Activated CD8-positive, alpha-beta T cell treated with anti-CD3 and anti-CD28 coated beads, Interleukin-2, amount 10 ng/mL, durations not matched to agents 7 days and 5 days (primary cell): Measurements from ENCODE around the gene MECP2. TPM values are rescaled to one million over a fixed set of nuclear protein-coding genes. Genes with fewer than 3 reads are reported as not detected.
"Not testable (repeated sequence)": the region's sequence is repeated elsewhere in the genome, so short reads cannot be mapped to it uniquely, and the experiment has no call there.

Source experiments
- ATAC-seq: fragments of 150-1000 bp; cut with Tn5 transposase; one replicate; pipeline ENCODE4 v1.10.0; 2021; ENCODE audit warnings: moderate library complexity
- CTCF ChIA-PET: fragments of 350-600 bp; sonication (Branson Sonifier 250); formaldehyde crosslinking; loops from one replicate; lab custom pipeline; 2021; ENCODE audit warnings: antibody characterized with exemption; lab: Charles Lee
- POLR2A ChIA-PET: fragments of 350-600 bp; sonication (Branson Sonifier 250); formaldehyde crosslinking; loops from one replicate; lab custom pipeline; 2021; ENCODE audit warnings: antibody characterized with exemption; lab: Charles Lee
- DNase-seq: peaks from one replicate; pipeline ENCODE4 v3.0.0-alpha.2; 2020
- H3K27ac Mint-ChIP-seq: one replicate; pipeline ENCODE4 v1.8.0; 2021; ENCODE audit warnings: mild to moderate bottlenecking, mixed read lengths
- H3K27me3 Mint-ChIP-seq: one replicate; pipeline ENCODE4 v1.8.0; 2021; ENCODE audit warnings: low read depth, mixed read lengths
- H3K36me3 Mint-ChIP-seq: one replicate; pipeline ENCODE4 v1.8.0; 2021; ENCODE audit warnings: low read depth, mixed read lengths
- H3K4me1 Mint-ChIP-seq: one replicate; pipeline ENCODE4 v1.8.0; 2021; ENCODE audit warnings: low read depth, mixed read lengths
- H3K4me3 Mint-ChIP-seq: one replicate; pipeline ENCODE4 v1.8.0; 2021; ENCODE audit warnings: mild to moderate bottlenecking, mixed read lengths
- H3K9me3 Mint-ChIP-seq: one replicate; pipeline ENCODE4 v1.8.0; 2022; ENCODE audit warnings: mixed read lengths; ENCODE audit not compliant: insufficient read depth
- microRNA-seq: library from miRNA; unstranded; fragments of <30 nt; microRNA quantifications from one replicate; pipeline ENCODE4 v1.2.0, GENCODE V29; 2022
- total RNA-seq, 2 experiments: library from RNA; stranded (reverse); gene quantifications; one replicate each; pipeline ENCODE4 v1.2.3, GENCODE V29; 2021

Gene MECP2
- total RNA-seq, 2 experiments from 2014 or later: 65.4 to 65.5 TPM

DNA sequence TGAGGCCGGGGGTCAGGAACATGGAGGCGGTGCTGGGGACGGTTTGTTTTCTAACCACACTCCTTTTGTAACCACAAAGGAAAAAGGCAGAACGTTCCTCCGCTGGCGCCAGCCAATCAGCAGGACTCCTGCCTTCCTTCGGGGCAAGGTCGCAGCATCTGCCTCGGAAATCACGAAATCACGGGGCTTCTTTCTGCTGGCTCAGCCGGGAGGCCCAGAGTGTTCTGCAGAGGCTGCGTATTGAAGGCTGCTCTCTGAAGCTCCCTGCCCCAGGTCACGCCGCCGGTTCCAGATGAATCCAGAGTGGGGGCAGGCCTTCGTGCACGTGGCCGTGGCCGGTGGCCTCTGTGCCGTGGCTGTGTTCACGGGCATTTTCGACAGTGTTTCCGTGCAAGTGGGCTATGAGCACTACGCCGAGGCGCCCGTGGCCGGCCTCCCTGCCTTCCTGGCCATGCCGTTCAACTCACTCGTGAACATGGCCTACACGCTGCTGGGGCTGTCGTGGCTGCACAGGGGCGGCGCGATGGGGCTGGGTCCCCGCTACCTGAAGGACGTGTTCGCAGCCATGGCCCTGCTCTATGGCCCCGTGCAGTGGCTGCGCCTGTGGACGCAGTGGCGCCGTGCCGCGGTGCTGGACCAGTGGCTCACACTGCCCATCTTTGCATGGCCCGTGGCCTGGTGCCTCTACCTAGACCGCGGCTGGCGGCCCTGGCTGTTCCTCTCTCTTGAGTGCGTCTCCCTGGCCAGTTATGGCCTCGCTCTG, 115.6 kb downstream of the MECP2 start:
- Mint-ChIP-seq H3K4me3 (peak overlapping the region; percentile 52), H3K9me3 (no peaks in the 10 kb centered on the region), H3K27ac (peak overlapping the region; percentile 92), H3K36me3 (peaks cover 6% of the 10 kb centered on the region), H3K4me1 (peaks cover 57% of the 10 kb centered on the region), H3K27me3 (no peaks in the 10 kb centered on the region)
- ChIA-PET POLR2A (interaction anchor here (0.8 to 7.6 kb wide), 2 partner anchors 12 to 26 kb away, joined by 3 to 117 read pairs; partner anchors contain the start of genes HCFC1 and TMEM187), CTCF (interaction anchor here (1.1 to 2.0 kb wide), 4 partner anchors 8 to 20 kb away, joined by 4 to 5 read pairs (median 5); partner anchors contain the start of gene HCFC1)
- ATAC-seq: peak; percentile 48
- peak; percentile 77 for DNase-seq

DNA sequence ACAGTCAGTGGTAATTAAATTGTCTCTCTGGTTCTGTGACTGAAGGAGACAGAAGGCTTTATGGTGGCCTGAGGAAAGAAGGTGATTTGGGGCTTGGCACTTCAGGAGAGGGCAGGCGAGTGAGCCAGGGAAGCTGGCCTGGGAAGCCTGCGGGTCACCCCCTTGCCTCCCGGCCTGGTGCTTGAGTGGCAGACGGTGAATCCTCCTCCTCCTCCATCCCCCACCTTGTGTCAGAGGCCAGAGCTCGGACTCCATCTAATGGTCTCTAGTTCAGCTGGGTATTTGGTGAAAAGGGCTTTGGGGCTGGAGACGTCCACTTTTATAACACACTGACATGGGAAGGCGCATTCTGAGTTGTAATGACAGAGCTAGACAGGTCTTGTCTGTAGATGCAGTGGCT, 116.3 kb downstream of the MECP2 start:
- DNase-seq (peak; percentile 20), ATAC-seq (no peak)
- Mint-ChIP-seq H3K36me3 (peaks cover 6% of the 10 kb centered on the region), H3K27me3 (no peaks in the 10 kb centered on the region), H3K27ac (peak overlapping the region; percentile 92), H3K9me3 (no peaks in the 10 kb centered on the region), H3K4me3 (peak overlapping the region; percentile 52), H3K4me1 (peaks cover 54% of the 10 kb centered on the region)
- ChIA-PET POLR2A (interaction anchor here (0.8 to 7.6 kb wide), 2 partner anchors 11 to 27 kb away, joined by 3 to 117 read pairs; partner anchors contain the start of genes HCFC1 and TMEM187), CTCF (interaction anchor here (1.1 to 2.0 kb wide), 4 partner anchors 9 to 21 kb away, joined by 4 to 5 read pairs (median 5); partner anchors contain the start of gene HCFC1)

DNA sequence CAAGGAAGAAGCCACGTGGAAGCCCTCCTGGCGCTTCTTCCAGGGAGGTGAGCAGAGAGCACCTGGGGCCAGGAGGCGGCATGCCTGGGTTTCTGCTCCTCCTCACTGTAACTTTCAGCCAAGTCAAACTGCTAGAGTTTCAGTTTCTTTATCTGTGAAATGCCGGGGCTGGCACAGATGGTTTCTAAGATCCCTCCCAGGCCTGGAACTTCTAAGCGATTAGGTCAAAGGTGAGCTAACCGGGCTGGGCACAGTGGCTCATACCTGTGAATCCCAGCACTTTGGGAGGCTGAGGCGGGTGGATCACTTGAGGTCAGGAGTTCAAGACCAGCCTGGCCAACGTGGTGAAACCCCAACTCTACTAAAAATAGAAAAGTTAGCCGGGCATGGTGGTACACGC, 117.1 kb downstream of the MECP2 start:
- Mint-ChIP-seq H3K4me3 (peak overlapping the region; percentile 66), H3K27ac (peak overlapping the region; percentile 92), H3K4me1 (peaks cover 57% of the 10 kb centered on the region)
- POLR2A ChIA-PET: interaction anchor here (7.6 kb wide), 1 partner anchor 10 kb away, joined by 117 read pairs; the partner anchor contains the start of genes HCFC1 and TMEM187
- ATAC-seq (peak; percentile 57), DNase-seq (peak; percentile 38)
- not testable (repeated sequence) for H3K36me3 Mint-ChIP-seq, H3K9me3 Mint-ChIP-seq, H3K27me3 Mint-ChIP-seq
- CTCF ChIA-PET: interaction anchor here (1.3 to 2.0 kb wide), 3 partner anchors 9 to 13 kb away, joined by 5 read pairs; partner anchors contain the start of gene HCFC1

DNA sequence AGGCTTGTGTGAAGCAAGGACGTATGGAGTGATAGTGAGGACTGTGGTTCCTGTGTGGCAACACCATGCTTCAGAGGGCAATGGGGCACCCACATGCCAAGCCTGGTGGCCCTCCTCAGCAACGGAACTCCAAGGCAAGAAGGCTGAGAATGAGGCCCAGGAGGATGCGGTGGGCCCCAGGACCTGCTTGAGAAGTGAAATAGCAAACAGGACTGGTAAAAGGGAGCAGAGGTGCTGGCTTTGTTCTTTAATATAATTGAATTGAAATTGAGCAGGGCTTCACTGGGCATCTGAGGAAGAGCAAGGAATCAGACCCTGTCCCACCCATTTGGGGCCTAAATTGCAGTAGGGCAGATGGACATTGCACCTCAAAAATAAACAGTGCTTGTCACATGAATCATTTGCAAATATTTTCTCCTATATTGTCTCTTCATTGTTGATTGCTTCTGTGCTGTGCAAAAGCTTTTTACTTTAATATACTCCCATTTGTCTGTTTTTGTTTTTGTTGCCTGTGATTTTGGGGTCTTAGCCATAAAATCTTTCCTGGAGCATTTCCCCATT, 122.7 kb downstream of the MECP2 start:
- no peak for ATAC-seq
- Mint-ChIP-seq H3K36me3 (peaks cover 18% of the 10 kb centered on the region), H3K27me3 (no peaks in the 10 kb centered on the region), H3K4me1 (peaks cover 21% of the 10 kb centered on the region), H3K4me3 (peak overlapping the region; percentile 12), H3K27ac (peak overlapping the region; percentile 96), H3K9me3 (no peaks in the 10 kb centered on the region)
- ChIA-PET CTCF (no interaction called here), POLR2A (interaction anchor here (9.0 kb wide), 1 partner anchor 8 kb away, joined by 117 read pairs; no protein-coding TSS in a partner anchor)
- DNase-seq: no peak

DNA sequence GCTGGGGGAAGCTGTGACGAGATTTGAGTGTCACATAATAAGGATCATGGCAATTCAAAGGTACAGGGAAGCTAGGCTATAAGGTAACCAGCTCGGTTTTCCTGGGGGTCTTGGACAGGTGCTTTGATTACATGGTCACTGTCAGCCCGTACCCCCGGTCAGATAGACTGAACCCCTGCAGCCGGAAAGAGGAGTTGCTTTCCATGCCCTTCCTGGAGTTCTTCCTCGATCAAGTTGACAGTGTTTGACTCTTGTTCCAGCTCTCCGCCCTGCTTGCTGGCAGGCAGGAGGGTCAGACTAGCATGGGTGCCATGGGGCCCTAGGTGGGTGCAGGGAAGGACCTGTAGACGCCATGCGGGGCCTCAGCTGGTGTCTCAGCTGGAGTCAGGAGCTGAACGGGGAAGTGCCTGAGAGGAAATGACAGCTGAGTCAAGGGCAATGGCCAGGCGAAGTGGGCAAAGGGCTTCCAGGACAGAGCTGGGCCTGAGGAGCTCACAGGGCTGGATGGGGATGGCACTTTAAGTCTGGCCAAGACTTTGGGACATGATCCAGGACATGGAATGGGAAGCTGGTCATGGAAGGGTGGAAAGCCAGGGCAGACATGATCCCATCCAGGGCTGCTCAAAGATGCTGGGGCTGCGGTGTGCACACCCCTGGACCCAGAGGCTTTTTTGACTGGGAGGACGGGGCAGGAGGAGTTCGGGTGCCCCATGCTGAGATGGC, 123.4 kb downstream of the MECP2 start:
- no peak for ATAC-seq
- POLR2A ChIA-PET: interaction anchor here (0.6 to 9.0 kb wide), 4 partner anchors 9 to 123 kb away, joined by 3 to 117 read pairs (median 46); partner anchors contain the start of genes ARHGAP4 and MECP2
- no peaks in the 10 kb centered on the region for H3K9me3 Mint-ChIP-seq
- no peaks in the 10 kb centered on the region for H3K27me3 Mint-ChIP-seq
- DNase-seq: no peak
- peak overlapping the region; percentile 96 for H3K27ac Mint-ChIP-seq
- peaks cover 25% of the 10 kb centered on the region for H3K36me3 Mint-ChIP-seq
- peaks cover 21% of the 10 kb centered on the region for H3K4me1 Mint-ChIP-seq
- CTCF ChIA-PET: interaction anchor here (1.0 to 2.2 kb wide), 2 partner anchors 39 to 44 kb away, joined by 3 to 6 read pairs; no protein-coding TSS in a partner anchor
- H3K4me3 Mint-ChIP-seq: peak overlapping the region; percentile 79

DNA sequence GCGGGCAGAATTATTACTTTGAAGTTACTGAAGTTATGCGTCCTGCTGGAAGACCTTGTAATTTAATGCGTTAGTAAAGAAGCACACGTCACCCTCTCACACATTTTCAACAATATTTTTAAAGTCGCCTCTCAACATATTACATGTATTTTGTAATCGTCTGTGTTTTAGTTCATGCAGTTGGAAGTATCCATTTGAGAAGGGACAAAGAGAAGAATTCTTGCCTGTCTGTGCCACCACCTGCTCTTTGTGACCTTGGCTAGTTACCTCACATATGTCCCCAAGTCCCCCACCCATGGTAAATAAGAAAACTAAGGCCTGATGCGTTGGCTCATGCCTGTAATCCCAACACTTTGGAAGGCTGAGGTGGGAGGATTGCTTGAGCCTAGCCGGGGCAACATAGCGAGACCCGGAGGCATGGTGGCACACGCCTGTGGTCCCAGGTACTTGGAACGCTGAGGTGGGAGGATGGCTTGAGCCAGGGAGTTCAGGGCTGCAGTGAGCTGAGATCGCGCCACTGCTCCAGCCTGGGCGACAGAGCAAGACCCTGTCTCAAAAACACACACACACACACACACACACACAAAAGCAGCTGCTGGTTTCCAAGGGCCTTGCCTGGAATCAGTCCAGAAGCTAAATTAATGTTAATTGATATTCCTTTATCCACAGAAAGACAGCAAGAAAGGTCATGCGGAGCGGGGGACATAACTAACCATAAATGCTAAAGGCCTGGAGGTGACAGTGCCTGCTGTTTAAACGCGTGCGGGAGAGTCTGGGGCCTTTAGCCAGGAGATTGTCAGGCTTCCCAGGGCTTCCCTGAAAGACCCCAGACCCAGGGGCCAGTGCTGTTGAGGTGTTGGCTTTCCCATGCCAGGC, 124.2 kb downstream of the MECP2 start:
- Mint-ChIP-seq H3K9me3 (no peaks in the 10 kb centered on the region), H3K27ac (peak overlapping the region; percentile 96), H3K4me3 (peak overlapping the region; percentile 79), H3K36me3 (peaks cover 32% of the 10 kb centered on the region), H3K27me3 (no peaks in the 10 kb centered on the region), H3K4me1 (peaks cover 21% of the 10 kb centered on the region)
- ChIA-PET CTCF (interaction anchor here (1.0 to 7.0 kb wide), 3 partner anchors 40 to 48 kb away, joined by 3 to 37 read pairs (median 6); partner anchors contain the start of gene ARHGAP4), POLR2A (interaction anchor here (0.6 to 9.0 kb wide), 5 partner anchors 10 to 124 kb away, joined by 3 to 117 read pairs (median 3); partner anchors contain the start of genes ARHGAP4 and MECP2)
- no peak for DNase-seq
- no peak for ATAC-seq

DNA sequence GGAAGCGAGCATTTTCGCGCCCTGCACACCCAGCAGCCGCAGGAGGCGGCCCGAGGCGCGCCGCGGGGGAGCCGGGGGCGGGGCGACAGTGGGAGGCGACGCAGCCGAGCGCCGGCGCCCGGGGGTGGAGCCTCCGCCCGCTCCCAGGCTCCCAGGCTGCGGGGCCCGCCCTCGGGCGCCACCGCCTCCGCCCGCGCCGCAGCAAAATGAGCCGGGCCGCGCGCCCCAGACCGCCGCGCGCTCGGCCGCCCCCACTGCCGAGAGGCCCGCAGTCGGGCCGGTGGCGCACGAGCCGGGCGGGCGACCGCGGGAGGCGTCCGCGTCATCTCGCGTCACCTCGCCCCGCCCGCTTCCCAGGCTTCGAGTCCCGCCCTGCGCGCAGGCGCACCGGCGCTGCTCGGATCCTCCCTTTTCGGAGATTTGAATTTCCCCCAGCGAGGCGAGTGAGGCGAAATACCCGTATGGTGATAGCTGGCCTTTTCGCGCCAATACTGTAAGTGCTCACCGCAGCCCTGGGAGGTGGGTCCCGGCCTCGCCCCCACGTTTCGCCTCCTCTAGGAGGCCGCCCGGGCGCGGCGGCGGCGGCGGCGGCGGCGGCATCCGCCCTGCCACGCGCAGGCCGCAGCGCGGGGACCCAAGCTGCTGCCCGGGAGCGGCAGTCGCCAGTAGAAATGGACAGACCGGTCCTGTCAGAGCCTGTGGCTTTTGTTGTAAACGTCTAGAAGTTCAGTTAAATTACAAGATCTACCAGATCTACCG, 125.0 kb downstream of the MECP2 start, which contains the start of gene TMEM187:
Gene TMEM187 (plus strand): TSS at position 387 of the 759 bp plus-strand sequence. CDS start 9,309 bp downstream, outside the sequence.
- ChIA-PET CTCF (interaction anchor here (1.5 to 7.0 kb wide), 3 partner anchors 8 to 48 kb away, joined by 5 to 37 read pairs (median 6); partner anchors contain the start of gene ARHGAP4), POLR2A (interaction anchor here (0.8 to 9.0 kb wide), 6 partner anchors 11 to 359 kb away, joined by 3 to 117 read pairs (median 6); partner anchors contain the start of gene ARHGAP4)
- Mint-ChIP-seq H3K4me3 (peak within 1 kb of the TSS; percentile 100), H3K36me3 (peaks cover 40% of the 10 kb centered on the region), H3K27ac (peak within 1 kb of the TSS; percentile 100), H3K27me3 (no peaks in the 10 kb centered on the region), H3K9me3 (no peaks in the 10 kb centered on the region), H3K4me1 (peaks cover 23% of the 10 kb centered on the region)
- ATAC-seq (peak; percentile 50), DNase-seq (peak; percentile 93)

Small RNA genes lying within 50 kb of the gene (microRNA-seq; reads per million reads assigned to microRNA genes)
- gene MIR3202-1 (not detected), gene MIR3202-2 (not detected), gene MIR718 (not detected)

Other genes with a start within 250 kb of the MECP2 start
- 1 to 10 TPM; 7.1 to 7.5 TPM for gene L1CAM, start 211.5 kb downstream of the MECP2 start, total RNA-seq
- not detected for gene AVPR2, start 193.0 kb downstream of the MECP2 start, total RNA-seq
- 100 to 1,000 TPM; 317 to 324 TPM for gene ARHGAP4, start 171.5 kb downstream of the MECP2 start, total RNA-seq
- 100 to 1,000 TPM in 1 of 2 experiments, 10 to 100 TPM in 1; 98.9 to 106 TPM for gene NAA10, start 162.7 kb downstream of the MECP2 start, total RNA-seq
- 10 to 100 TPM; 12.1 to 13.6 TPM for gene RENBP, start 153.1 kb downstream of the MECP2 start, total RNA-seq
- 100 to 1,000 TPM; 141 to 146 TPM for gene HCFC1, start 125.9 kb downstream of the MECP2 start, total RNA-seq
- gene TMEM187, start 125.0 kb downstream of the MECP2 start, total RNA-seq: 1 to 10 TPM; 5.9 to 6.2 TPM
- 100 to 1,000 TPM; 164 to 165 TPM for gene IRAK1, start 77.8 kb downstream of the MECP2 start, total RNA-seq
- gene OPN1LW, start 46.5 kb upstream of the MECP2 start, total RNA-seq: not detected
- not detected for gene OPN1MW, start 84.9 kb upstream of the MECP2 start, total RNA-seq
- gene OPN1MW2, start 122.0 kb upstream of the MECP2 start, total RNA-seq: not detected
- gene OPN1MW3, start 159.9 kb upstream of the MECP2 start, total RNA-seq: not detected
- gene TEX28, start 197.4 kb upstream of the MECP2 start, total RNA-seq: not detected
- gene TKTL1, start 198.1 kb upstream of the MECP2 start, total RNA-seq: 1 to 10 TPM; 1.3 to 1.5 TPM